K562 (cell line): ENCODE data around the gene NR3C2.

Experiments used
- SMC3 ChIP-seq: conservative IDR thresholded peaks from 2 replicates; pipeline ENCODE4 v1.6.1; 2011; ENCODE audit warnings: low read depth, low read length, improper control_type of control experiment; ENCODE audit not compliant: insufficient read depth
- TAF1 ChIP-seq: IDR thresholded peaks from 2 replicates; pipeline ENCODE4 v1.6.1; 2011; ENCODE audit warnings: mild to moderate bottlenecking, low read length, moderate library complexity; ENCODE audit not compliant: insufficient read depth, control insufficient read depth, severe bottlenecking; ENCODE audit errors: extremely low read depth
- ZNF407 ChIP-seq: fragments of 450-650 bp; IDR thresholded peaks from 2 replicates; pipeline ENCODE4 v1.6.1; 2016; ENCODE audit warnings: low read depth
- ZNF512 ChIP-seq: IDR thresholded peaks from 2 replicates; pipeline ENCODE4 v1.6.1; 2016; ENCODE audit warnings: missing genetic modification characterization, missing compliant biosample characterization

- TF ChIP-seq SMC3 = no peak
- no peak for TF ChIP-seq ZNF407
- TF ChIP-seq ZNF512 = no peak
- TF ChIP-seq TAF1 = no peak
These were observed 322.0 kb downstream of the NR3C2 start for GRCh38 chr4:148120216-148120615.
